AG04449 (cell line): ENCODE results near the gene NPAS1.
"Not testable (repeated sequence)": the region's sequence is repeated elsewhere in the genome, so short reads cannot be mapped to it uniquely, and the experiment has no call there.

ENCODE experiments used
- CTCF ChIA-PET: fragments of 350-600 bp; formaldehyde crosslinking; extraction: SDS; loops from one replicate; lab custom pipeline; 2021; ENCODE audit warnings: antibody characterized with exemption; lab: Yijun Ruan, JAX
- POLR2A ChIA-PET: fragments of 400-600, 350-600 bp; formaldehyde crosslinking; extraction: SDS; loops from one replicate; lab custom pipeline; 2020; ENCODE audit warnings: antibody characterized with exemption, inconsistent platforms; lab: Yijun Ruan, JAX
- DNase-seq: peaks from one replicate; pipeline ENCODE4 v3.0.0-alpha.2; 2010; ENCODE audit warnings: low read depth, low spot score
- H3K4me3 ChIP-seq: 2 replicates; pipeline ENCODE4 v1.5.1; 2011; ENCODE audit warnings: low read depth, mild to moderate bottlenecking, control low read depth, low read length
- TF ChIP-seq, protein P1 (sequence below): IDR thresholded peaks from one replicate; pipeline ENCODE4 v1.5.1; 2011; ENCODE audit warnings: mild to moderate bottlenecking, moderate library complexity, low read length, control low read depth, inconsistent platforms; ENCODE audit not compliant: insufficient read depth; ENCODE audit errors: missing control alignments

Gene NPAS1

DNA sequence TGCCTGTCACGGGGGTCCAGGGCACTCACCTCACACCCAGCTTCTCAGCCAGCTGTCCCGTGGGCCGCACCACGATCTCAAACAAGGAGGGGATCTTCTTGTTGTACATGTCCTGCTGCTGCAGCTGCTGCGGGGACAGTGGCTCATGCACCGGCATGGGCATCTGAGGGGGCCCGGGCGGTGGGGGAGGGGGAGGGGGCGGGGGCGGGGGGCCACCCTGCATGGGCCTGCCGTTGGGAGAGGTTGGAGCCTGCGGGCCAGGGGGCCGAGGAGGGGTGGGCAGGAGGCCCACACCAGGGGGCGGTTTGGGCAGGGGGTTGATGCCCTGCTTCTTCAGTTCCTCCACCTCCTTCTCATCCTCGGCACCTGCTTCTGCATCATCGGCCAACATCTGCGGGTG lies 52.7 kb downstream of the NPAS1 start:
- ChIA-PET POLR2A (interaction anchor here (1.0 kb wide), 1 partner anchor 34 kb away, joined by 3 read pairs; no protein-coding TSS in a partner anchor), CTCF (interaction anchor here (0.6 to 1.8 kb wide), 2 partner anchors 19 to 59 kb away, joined by 3 read pairs; no protein-coding TSS in a partner anchor)
- TF ChIP-seq, protein P1, sequence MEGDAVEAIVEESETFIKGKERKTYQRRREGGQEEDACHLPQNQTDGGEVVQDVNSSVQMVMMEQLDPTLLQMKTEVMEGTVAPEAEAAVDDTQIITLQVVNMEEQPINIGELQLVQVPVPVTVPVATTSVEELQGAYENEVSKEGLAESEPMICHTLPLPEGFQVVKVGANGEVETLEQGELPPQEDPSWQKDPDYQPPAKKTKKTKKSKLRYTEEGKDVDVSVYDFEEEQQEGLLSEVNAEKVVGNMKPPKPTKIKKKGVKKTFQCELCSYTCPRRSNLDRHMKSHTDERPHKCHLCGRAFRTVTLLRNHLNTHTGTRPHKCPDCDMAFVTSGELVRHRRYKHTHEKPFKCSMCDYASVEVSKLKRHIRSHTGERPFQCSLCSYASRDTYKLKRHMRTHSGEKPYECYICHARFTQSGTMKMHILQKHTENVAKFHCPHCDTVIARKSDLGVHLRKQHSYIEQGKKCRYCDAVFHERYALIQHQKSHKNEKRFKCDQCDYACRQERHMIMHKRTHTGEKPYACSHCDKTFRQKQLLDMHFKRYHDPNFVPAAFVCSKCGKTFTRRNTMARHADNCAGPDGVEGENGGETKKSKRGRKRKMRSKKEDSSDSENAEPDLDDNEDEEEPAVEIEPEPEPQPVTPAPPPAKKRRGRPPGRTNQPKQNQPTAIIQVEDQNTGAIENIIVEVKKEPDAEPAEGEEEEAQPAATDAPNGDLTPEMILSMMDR = no peak
- DNase-seq = no peak
- no peak overlapping the region for H3K4me3 ChIP-seq

GRCh38 chr19:47073574-47073973 lies 53.9 kb downstream of the NPAS1 start:
- no peak for DNase-seq
- ChIA-PET CTCF (no interaction called here), POLR2A (no interaction called here)
- H3K4me3 ChIP-seq = no peak overlapping the region
- TF ChIP-seq, protein P1 = no peak

DNA sequence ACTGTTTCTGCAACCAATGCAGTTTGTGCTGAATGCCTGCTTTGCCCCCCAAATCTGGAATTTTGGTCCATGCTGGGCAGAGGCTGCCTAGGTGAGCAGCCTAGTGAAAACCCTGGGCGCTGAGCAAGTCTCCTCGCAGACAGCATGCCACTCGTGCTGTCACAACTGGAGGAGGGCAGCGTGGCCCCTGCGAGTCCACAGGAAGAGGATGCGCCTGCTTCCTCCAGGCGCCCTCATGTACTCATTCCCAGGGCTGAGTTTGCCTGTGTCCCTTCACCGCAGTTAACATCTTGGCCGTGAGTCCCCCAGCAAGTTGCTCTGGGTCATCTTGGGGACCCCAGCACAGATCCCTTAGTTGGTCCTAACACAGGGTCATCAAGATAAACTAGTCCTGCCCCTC lies 55.0 kb downstream of the NPAS1 start:
- no peak overlapping the region for H3K4me3 ChIP-seq
- DNase-seq = no peak
- CTCF ChIA-PET = interaction anchor here (1.8 kb wide), 1 partner anchor 39 kb away, joined by 5 read pairs; no protein-coding TSS in a partner anchor
- TF ChIP-seq, protein P1 = no peak
- POLR2A ChIA-PET = no interaction called here

GRCh38 chr19:47075179-47075810 lies 55.7 kb downstream of the NPAS1 start:
- ChIA-PET CTCF (interaction anchor here (0.7 to 2.8 kb wide), 5 partner anchors 37 to 56 kb away, joined by 3 to 12 read pairs (median 5); no protein-coding TSS in a partner anchor), POLR2A (interaction anchor here (0.7 kb wide), 1 partner anchor 38 kb away, joined by 3 read pairs; the partner anchor contains the start of gene ZC3H4)
- TF ChIP-seq, protein P1 = no peak
- no peak for DNase-seq
- H3K4me3 ChIP-seq = no peak overlapping the region

DNA sequence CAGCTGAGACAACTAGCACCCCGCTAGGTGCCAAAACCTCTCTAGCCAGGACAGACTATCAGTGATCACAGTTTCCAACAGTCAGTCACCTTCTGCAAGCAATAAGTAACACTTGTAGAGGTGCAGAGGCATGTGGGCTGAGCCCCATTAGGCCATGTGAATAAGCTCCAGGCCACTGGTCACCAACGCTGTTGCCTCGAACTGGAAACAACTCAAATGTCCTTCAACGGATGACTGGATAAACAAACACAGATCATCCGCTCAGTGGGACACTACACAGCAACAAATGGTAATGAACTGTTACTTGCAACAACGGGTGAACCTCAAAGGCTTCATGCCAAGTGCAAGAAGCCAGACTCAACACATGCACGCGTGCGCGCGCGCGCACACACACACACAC lies 56.3 kb downstream of the NPAS1 start:
- CTCF ChIA-PET = interaction anchor here (0.7 to 2.8 kb wide), 5 partner anchors 38 to 56 kb away, joined by 3 to 12 read pairs (median 5); no protein-coding TSS in a partner anchor

DNA sequence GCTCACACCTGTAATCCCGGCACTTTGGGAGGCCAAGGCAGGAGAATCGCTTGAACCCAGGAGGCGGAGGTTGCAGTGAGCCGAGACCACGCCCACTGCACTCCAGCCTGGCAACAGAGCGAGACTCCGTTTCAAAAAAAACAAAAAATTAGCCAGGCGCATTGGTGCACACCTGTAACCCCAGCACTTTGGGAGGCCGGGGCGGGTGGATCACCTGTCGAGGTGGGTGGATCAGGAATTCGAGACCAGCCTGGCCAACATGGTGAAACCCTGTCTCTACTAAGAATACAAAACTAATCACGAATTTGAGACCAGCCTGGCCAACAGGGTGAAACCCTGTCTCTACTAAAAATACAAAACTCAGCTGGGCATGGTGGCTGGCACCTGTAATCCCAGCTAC lies 58.7 kb downstream of the NPAS1 start:
- DNase-seq, POLR2A ChIA-PET, H3K4me3 ChIP-seq: not testable (repeated sequence)
- CTCF ChIA-PET = interaction anchor here (0.6 to 4.6 kb wide), 13 partner anchors 9 to 537 kb away, joined by 3 to 50 read pairs (median 5); partner anchors contain the start of gene ZC3H4

More for the DNA sequence above, 56.3 kb downstream of the NPAS1 start:
- TF ChIP-seq, protein P1 = no peak
- no peak for DNase-seq
- POLR2A ChIA-PET = interaction anchor here (0.7 kb wide), 1 partner anchor 38 kb away, joined by 3 read pairs; the partner anchor contains the start of gene ZC3H4
- H3K4me3 ChIP-seq = no peak overlapping the region
